Sigmoid colon (tissue), 7 donors: ENCODE data around the gene CIAO2A. TPM values are rescaled to one million over a fixed set of nuclear protein-coding genes. Genes with fewer than 3 reads are reported as not detected.

Experiments used
- DNase-seq: peaks from one replicate; pipeline ENCODE4 v3.0.0-alpha.2; 2019
- H3K27ac ChIP-seq, 4 donors: fragments of 200-600 bp; sonication (generic); one replicate each; pipeline ENCODE4 v1.5.1; 2016 to 2019; ENCODE audit warnings: mild to moderate bottlenecking in 1 of 4
- H3K27me3 ChIP-seq, 3 donors: fragments of 200-600 bp; sonication (generic); one replicate each; pipeline ENCODE4 v1.5.1; 2019; ENCODE audit warnings: mild to moderate bottlenecking in 1 of 3
- H3K36me3 ChIP-seq, 4 donors: fragments of 200-600 bp; sonication (generic); one replicate each; pipeline ENCODE4 v1.5.1; 2016 to 2019
- H3K4me1 ChIP-seq, 4 donors: fragments of 200-600 bp; sonication (generic); one replicate each; pipeline ENCODE4 v1.5.1; 2017 to 2019
- H3K4me3 ChIP-seq, 4 donors: fragments of 200-600 bp; sonication (generic); one replicate each; pipeline ENCODE4 v1.5.1; 2017 to 2019; ENCODE audit warnings: mild to moderate bottlenecking in 2 of 4, moderate library complexity in 1 of 4
- H3K9me3 ChIP-seq, 4 donors: fragments of 200-600 bp in 3 of 4; sonication (generic) in 3 of 4; one replicate each; pipeline versions ENCODE4 v1.5.1 to v1.6.1; 2013 to 2019
- EP300 ChIP-seq, 4 donors: sonication (generic); formaldehyde crosslinking; IDR thresholded peaks; one replicate each; pipeline ENCODE4 v1.6.1; 2017; ENCODE audit warnings: antibody characterized with exemption in 4 of 4
- POLR2A ChIP-seq, 2 donors: fragments of 450-650 bp; IDR thresholded peaks; one replicate each; pipeline ENCODE4 v1.6.1; 2016; ENCODE audit warnings: antibody characterized with exemption in 2 of 2, mild to moderate bottlenecking in 2 of 2, moderate library complexity in 2 of 2
- POLR2AphosphoS5 ChIP-seq, 4 donors: sonication (generic); formaldehyde crosslinking; IDR thresholded peaks; one replicate each; pipeline ENCODE4 v1.6.1; 2017; ENCODE audit warnings: antibody characterized with exemption in 4 of 4
- WGBS, 2 donors: extraction: QIAGEN DNeasy Blood & Tissue Kit; methylation state at CpG; one replicate each; pipeline ENCODE4 v1.1.7; 2013; 5-methylcytosine and 5-hydroxymethylcytosine counted together
- intact Hi-C: fragments of 100-400 bp; cut with DNase I; formaldehyde crosslinking; loops from one replicate; pipeline ENCODE4 v1.15.1; 2023
- polyA plus RNA-seq, 3 donors: library from polyadenylated mRNA; stranded (reverse); fragments of 200-250 nt; gene quantifications; one replicate each; pipeline ENCODE4 v1.2.3, GENCODE V29; 2013
- total RNA-seq, 4 donors: library from RNA; depleted of rRNA; stranded (reverse); fragments of >200 nt; gene quantifications; one replicate each; pipeline ENCODE4 v1.1.0, GENCODE V29; 2016
- TF ChIP-seq, protein P1 (sequence below), 4 experiments: fragments of 450-650 bp in 3 of 4; fragments of 200-600 bp in 1 of 4; IDR thresholded peaks; one replicate each; pipeline ENCODE4 v1.5.1; 2016 to 2019; ENCODE audit warnings: antibody characterized with exemption in 4 of 4, mild to moderate bottlenecking in 3 of 4, moderate library complexity in 2 of 4
- donor health status: healthy with polysubstance abuse.
- donor health status: Bipolar disorder and iron deficiency.
- donor health status: healthy.

The CIAO2A gene
- total and polyA plus RNA-seq, 7 donors, result 24.7 to 339 (median 51.7) TPM

DNA sequence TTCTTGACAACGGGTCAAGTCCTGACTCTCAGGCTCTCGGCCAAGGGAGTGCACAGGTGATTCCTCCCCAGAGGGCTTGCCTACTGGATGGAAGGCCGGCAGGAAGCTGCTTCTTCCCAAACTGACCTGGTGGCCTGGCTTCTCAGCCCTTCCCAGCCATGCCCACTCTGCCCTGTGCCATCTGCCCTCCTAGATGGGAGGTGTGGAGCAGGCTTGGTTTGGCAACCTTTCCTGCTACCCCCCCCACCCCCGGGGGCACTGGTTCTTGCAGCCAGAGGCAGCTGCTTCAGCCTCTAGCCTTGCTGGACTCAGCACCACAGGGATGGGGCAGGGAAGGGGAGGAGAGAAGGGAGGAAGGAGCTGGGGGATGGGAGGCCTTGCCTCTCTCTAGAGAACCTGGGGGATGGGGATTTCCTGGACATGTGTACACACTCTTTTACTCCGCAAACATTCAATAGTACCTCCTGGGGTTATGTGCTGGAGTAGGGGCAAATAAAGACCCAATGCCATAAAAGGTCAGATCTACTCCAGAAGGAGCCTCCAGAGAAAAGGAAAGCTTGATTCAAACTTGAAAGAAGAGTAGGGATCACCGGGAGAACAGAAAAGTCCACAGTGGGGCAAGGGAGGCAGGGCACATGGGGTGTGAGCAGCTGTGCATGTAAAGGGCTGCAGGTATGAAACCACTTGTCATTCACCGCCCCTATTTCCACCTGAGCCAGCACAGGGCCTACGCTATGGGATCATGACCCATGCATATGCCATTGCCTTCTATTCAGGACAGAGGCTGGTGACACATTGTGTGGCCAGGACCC is 43.2 kb downstream of the CIAO2A start:
- no peaks in the 10 kb centered on the region for H3K36me3 ChIP-seq
- no peak overlapping the region for H3K27ac ChIP-seq
- intact Hi-C loops, result no loop called here
- H3K4me1 ChIP-seq, result peaks cover 0 to 16% (median 9%) of the 10 kb centered on the region in 4 donors
- H3K4me3 ChIP-seq, result no peak overlapping the region
- TF ChIP-seq, protein P1, sequence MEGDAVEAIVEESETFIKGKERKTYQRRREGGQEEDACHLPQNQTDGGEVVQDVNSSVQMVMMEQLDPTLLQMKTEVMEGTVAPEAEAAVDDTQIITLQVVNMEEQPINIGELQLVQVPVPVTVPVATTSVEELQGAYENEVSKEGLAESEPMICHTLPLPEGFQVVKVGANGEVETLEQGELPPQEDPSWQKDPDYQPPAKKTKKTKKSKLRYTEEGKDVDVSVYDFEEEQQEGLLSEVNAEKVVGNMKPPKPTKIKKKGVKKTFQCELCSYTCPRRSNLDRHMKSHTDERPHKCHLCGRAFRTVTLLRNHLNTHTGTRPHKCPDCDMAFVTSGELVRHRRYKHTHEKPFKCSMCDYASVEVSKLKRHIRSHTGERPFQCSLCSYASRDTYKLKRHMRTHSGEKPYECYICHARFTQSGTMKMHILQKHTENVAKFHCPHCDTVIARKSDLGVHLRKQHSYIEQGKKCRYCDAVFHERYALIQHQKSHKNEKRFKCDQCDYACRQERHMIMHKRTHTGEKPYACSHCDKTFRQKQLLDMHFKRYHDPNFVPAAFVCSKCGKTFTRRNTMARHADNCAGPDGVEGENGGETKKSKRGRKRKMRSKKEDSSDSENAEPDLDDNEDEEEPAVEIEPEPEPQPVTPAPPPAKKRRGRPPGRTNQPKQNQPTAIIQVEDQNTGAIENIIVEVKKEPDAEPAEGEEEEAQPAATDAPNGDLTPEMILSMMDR (IDR thresholded peaks at IDR 0.05), result no peak
- TF ChIP-seq POLR2A (IDR thresholded peaks at IDR 0.05) (no peak), POLR2AphosphoS5 (IDR thresholded peaks at IDR 0.05) (no peak), EP300 (IDR thresholded peaks at IDR 0.05) (no peak)
- H3K27me3 ChIP-seq, result no peaks in the 10 kb centered on the region
- DNase-seq, result no peak
- no peaks in the 10 kb centered on the region for H3K9me3 ChIP-seq
- 42 to 72% methylated on average over 8 of the region's 8 CpGs for WGBS, 2 donors

DNA sequence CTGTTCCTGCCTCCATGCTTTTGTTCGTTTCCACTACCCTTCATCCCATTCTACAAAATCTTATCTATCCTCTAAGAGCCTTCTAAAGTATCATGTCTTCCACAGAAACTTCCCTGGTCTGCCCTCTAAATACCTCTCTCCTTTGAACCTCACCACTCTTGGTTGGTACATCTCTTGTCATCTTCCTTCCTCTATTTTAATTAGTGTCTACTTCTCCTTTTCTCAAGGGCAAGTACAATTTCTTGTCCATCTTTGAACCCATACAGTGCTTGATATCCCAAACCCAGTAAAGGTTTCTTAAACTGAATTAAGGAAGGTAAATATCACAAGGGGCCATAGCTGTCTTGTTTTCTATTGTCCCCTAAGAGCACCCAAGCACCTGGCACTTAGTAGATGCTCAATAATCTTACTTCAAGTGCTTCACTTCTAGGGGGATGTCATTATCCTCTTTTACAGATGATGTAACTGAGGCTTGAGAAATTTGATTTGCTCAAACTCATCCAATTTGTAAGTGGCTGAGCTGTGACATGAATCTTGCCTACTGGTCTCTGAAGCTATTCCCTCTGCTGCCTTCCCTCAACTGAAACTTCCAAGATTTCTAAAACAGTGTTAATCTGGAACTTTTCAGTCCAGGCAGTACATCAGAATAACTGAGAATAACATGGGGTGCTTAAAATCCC is 44.7 kb downstream of the CIAO2A start:
- DNase-seq, result no peak
- intact Hi-C loops, result loop anchor here (2.0 kb wide), 1 partner anchor 104 kb away; no protein-coding TSS in a partner anchor
- Histone ChIP-seq H3K9me3 (no peaks in the 10 kb centered on the region), H3K27me3 (no peaks in the 10 kb centered on the region), H3K4me3 (no peak overlapping the region), H3K4me1 (peaks cover 0 to 19% (median 11%) of the 10 kb centered on the region in 4 donors), H3K27ac (no peak overlapping the region), H3K36me3 (no peaks in the 10 kb centered on the region)
- TF ChIP-seq POLR2AphosphoS5 (IDR thresholded peaks at IDR 0.05) (no peak), POLR2A (IDR thresholded peaks at IDR 0.05) (no peak), EP300 (IDR thresholded peaks at IDR 0.05) (no peak)
- TF ChIP-seq, protein P1 (IDR thresholded peaks at IDR 0.05), result no peak
- WGBS, 2 donors, result 88 to 91% methylated on average over 1 of the region's 1 CpG

DNA sequence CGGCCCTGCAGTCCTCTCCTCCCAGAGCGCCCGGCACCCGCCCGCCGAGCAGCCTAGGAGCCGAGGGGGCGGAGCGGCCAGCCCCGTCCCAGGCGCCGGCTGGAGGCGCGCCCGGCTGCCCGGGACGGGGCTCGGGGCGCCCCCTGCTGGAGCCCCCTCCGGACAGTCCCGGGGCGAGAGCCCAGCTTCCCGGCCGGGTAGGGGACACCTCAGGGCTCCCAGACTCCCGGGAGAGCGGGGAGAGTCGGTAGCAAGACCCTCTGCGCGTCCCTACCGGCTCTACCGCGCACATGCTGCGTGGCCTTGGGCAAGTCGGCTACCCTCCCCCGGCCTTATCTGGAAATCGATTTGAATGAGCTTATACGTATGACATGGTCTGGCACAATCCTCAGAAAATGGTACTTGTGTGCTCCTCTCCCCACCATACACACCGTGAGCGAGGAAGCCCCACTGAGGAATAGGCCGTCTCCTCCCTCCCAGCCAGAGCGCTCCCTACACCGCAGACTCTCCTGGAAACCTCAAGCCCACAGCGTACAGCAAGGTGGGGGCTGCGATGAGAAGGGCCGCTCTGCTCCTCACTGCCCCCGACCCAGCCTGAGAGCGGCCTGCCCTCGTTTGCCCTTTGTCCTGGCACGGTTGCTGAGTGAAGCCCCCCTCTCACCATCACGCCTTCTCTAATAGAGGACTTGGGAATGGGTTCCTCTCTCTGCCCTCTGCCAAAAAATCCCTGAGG is 47.1 kb downstream of the CIAO2A start, which contains the start of gene DAPK2:
DAPK2 (minus strand) TSS at position 65 of the 733 bp plus-strand sequence. CDS start 6,224 bp downstream, outside the sequence.
- TF ChIP-seq, protein P1 (IDR thresholded peaks at IDR 0.05), result peak in 2 of 4 experiments; percentile 31 to 68
- no peak for TF ChIP-seq POLR2A (IDR thresholded peaks at IDR 0.05)
- peak within 1 kb of the TSS; percentile 28 to 60 (median 52) for H3K4me3 ChIP-seq
- H3K36me3 ChIP-seq, result no peaks in the 10 kb centered on the region
- H3K27ac ChIP-seq, result peak within 1 kb of the TSS in 3 of 4 donors; percentile 2 to 47 (median 9)
- no peaks in the 10 kb centered on the region for H3K27me3 ChIP-seq
- DNase-seq, result peak; percentile 78
- intact Hi-C loops, result loop anchor here (2.0 kb wide), 1 partner anchor 294 kb away; no protein-coding TSS in a partner anchor
- WGBS, 2 donors, result 10 to 15% methylated on average over 50 of the region's 50 CpGs
- peaks cover 0 to 19% (median 11%) of the 10 kb centered on the region in 4 donors for H3K4me1 ChIP-seq
- no peaks in the 10 kb centered on the region for H3K9me3 ChIP-seq

DNA sequence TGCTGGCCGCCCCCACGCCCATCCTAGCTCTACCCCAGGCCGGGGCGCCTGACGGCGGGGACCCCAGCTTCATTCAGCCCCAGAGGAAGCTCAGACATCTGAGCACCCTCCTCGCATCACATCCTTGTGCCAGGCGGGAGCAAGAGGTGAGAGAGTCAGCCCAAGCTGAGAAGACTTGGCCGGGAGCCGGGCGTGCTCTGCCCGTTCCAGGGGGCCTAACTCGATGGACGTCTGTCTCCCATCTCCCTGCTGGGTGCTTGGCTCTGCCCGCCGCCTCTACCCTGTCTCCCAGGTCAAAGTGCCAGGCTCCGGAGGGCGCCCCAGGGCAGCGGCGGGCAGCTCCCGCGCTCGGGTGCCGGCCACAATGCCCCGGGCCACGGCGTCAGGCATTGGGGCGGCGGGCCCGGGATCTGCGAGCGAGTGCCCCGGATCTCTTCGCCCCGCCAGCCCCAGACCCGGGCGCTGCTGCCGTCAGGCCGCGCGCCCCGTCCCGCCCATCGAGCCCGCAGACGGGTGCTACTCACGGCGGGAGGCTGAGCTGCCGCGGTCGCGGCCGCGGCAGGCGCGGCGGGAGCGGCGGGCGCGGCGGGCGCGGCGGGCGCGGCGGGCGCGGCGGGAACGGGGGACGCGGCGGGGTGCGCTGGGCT is 47.7 kb downstream of the CIAO2A start:
- no peaks in the 10 kb centered on the region for H3K36me3 ChIP-seq
- H3K9me3 ChIP-seq, result no peaks in the 10 kb centered on the region
- no peaks in the 10 kb centered on the region for H3K27me3 ChIP-seq
- H3K27ac ChIP-seq, result peak overlapping the region in 1 of 4 donors; percentile 47
- peak overlapping the region; percentile 28 to 60 (median 52) for H3K4me3 ChIP-seq
- no peak for TF ChIP-seq EP300 (IDR thresholded peaks at IDR 0.05)
- TF ChIP-seq, protein P1 (IDR thresholded peaks at IDR 0.05), result no peak
- TF ChIP-seq POLR2AphosphoS5 (IDR thresholded peaks at IDR 0.05), result no peak
- no peak for TF ChIP-seq POLR2A (IDR thresholded peaks at IDR 0.05)
- peaks cover 0 to 19% (median 11%) of the 10 kb centered on the region in 4 donors for H3K4me1 ChIP-seq
- 3 to 14% methylated on average over 76 of the region's 76 CpGs for WGBS, 2 donors
- intact Hi-C loops, result loop anchor here (2.0 kb wide), 1 partner anchor 293 kb away; no protein-coding TSS in a partner anchor
- DNase-seq, result no peak
